Colonic mucosa (tissue), 4 donors: ENCODE data around the gene USH2A. TPM values are rescaled to one million over a fixed set of nuclear protein-coding genes. Genes with fewer than 3 reads are reported as not detected.

Experiments used
- DNase-seq: peaks from one replicate; pipeline ENCODE4 v3.0.0-alpha.2; 2020
- H3K27ac ChIP-seq: fragments of 200-600 bp; one replicate; pipeline ENCODE4 v1.8.0; 2021
- H3K27me3 ChIP-seq: fragments of 200-600 bp; one replicate; pipeline ENCODE4 v1.8.0; 2021
- H3K36me3 ChIP-seq: fragments of 200-600 bp; one replicate; pipeline ENCODE4 v1.8.0; 2021
- H3K4me1 ChIP-seq: fragments of 200-600 bp; one replicate; pipeline ENCODE4 v1.8.0; 2021; ENCODE audit warnings: mild to moderate bottlenecking
- H3K4me3 ChIP-seq: fragments of 200-600 bp; one replicate; pipeline ENCODE4 v1.8.0; 2021
- H3K9ac ChIP-seq, 2 donors: one replicate each; pipeline ENCODE4 v1.7.0; 2013; ENCODE audit warnings: control low read depth in 2 of 2, low read depth in 2 of 2, low read length in 2 of 2
- H3K9me3 ChIP-seq: fragments of 200-600 bp; one replicate; pipeline ENCODE4 v1.8.0; 2021
- CTCF ChIP-seq: fragments of 200-600 bp; IDR thresholded peaks from one replicate; pipeline ENCODE4 v1.8.0; 2022; ENCODE audit warnings: antibody characterized with exemption, mild to moderate bottlenecking
- intact Hi-C: fragments of 100-400 bp; cut with DNase I; formaldehyde crosslinking; loops from one replicate; pipeline ENCODE4 v1.14.1; 2022
- total RNA-seq, 2 donors: library from RNA; stranded (reverse); fragmentation: NEBNext Ultra II Directional in 1 of 2; extraction: Animal tissue kit (Norgen Biotek cat#: 25700) in 1 of 2; gene quantifications; one replicate each; pipeline ENCODE4 v1.2.1, GENCODE V29; 2021
- donor health status: healthy.
- donor health status: DM: no; HTN: no; CAD: no.
- donor health status: DM: no; HTN: no; CAD: no.

Gene USH2A
- total RNA-seq, 2 donors from 2014 or later = 0.02 TPM; not detected in 1

- Histone ChIP-seq H3K27me3 (no peaks in the 10 kb centered on the region), H3K9ac (no peak overlapping the region), H3K27ac (no peak overlapping the region), H3K4me1 (no peaks in the 10 kb centered on the region), H3K4me3 (no peak overlapping the region), H3K9me3 (no peaks in the 10 kb centered on the region), H3K36me3 (no peaks in the 10 kb centered on the region)
- DNase-seq = no peak
- no peak for TF ChIP-seq CTCF
- intact Hi-C loops = no loop called here
These were observed 378.7 kb downstream of the USH2A start for GRCh38 chr1:216044538-216044937.

GRCh38 chr1:216034506-216034905 is 388.7 kb downstream of the USH2A start:
- Histone ChIP-seq H3K27ac (no peak overlapping the region), H3K4me3 (no peak overlapping the region), H3K9ac (no peak overlapping the region), H3K27me3 (no peaks in the 10 kb centered on the region), H3K4me1 (no peaks in the 10 kb centered on the region), H3K36me3 (no peaks in the 10 kb centered on the region), H3K9me3 (no peaks in the 10 kb centered on the region)
- intact Hi-C loops = no loop called here
- DNase-seq = no peak
- no peak for TF ChIP-seq CTCF

GRCh38 chr1:216032961-216033614 is 390.2 kb downstream of the USH2A start:
- intact Hi-C loops = no loop called here
- no peak overlapping the region for H3K9ac ChIP-seq

GRCh38 chr1:216032284-216032683 is 391.0 kb downstream of the USH2A start:
- Histone ChIP-seq H3K9me3 (no peaks in the 10 kb centered on the region), H3K9ac (no peak overlapping the region), H3K4me3 (no peak overlapping the region), H3K27ac (no peak overlapping the region), H3K27me3 (no peaks in the 10 kb centered on the region), H3K36me3 (no peaks in the 10 kb centered on the region), H3K4me1 (no peaks in the 10 kb centered on the region)
- no peak for DNase-seq
- intact Hi-C loops = no loop called here
- TF ChIP-seq CTCF = no peak

More at GRCh38 chr1:216032961-216033614, 390.2 kb downstream of the USH2A start:
- no peak overlapping the region for H3K27ac ChIP-seq
- no peaks in the 10 kb centered on the region for H3K36me3 ChIP-seq
- H3K4me3 ChIP-seq = no peak overlapping the region
- H3K27me3 ChIP-seq = no peaks in the 10 kb centered on the region
- no peaks in the 10 kb centered on the region for H3K4me1 ChIP-seq
- no peak for DNase-seq
- TF ChIP-seq CTCF = no peak
- no peaks in the 10 kb centered on the region for H3K9me3 ChIP-seq

GRCh38 chr1:216028631-216029030 is 394.6 kb downstream of the USH2A start:
- intact Hi-C loops = no loop called here
- no peak for DNase-seq
- H3K27me3 ChIP-seq = no peaks in the 10 kb centered on the region
- H3K27ac ChIP-seq = no peak overlapping the region
- no peak for TF ChIP-seq CTCF
- no peaks in the 10 kb centered on the region for H3K36me3 ChIP-seq
- H3K9me3 ChIP-seq = no peaks in the 10 kb centered on the region
- no peak overlapping the region for H3K9ac ChIP-seq
- H3K4me1 ChIP-seq = no peaks in the 10 kb centered on the region
- no peak overlapping the region for H3K4me3 ChIP-seq
